Heart right ventricle (tissue), 16 donors: ENCODE results near the gene ZNF385A. TPM values are rescaled to one million over a fixed set of nuclear protein-coding genes. Genes with fewer than 3 reads are reported as not detected.

Source experiments
- ATAC-seq, 8 donors: fragments of 200-7000 bp; cut with Tn5 transposase; one replicate each; pipeline ENCODE4 v1.9.1; 2020; ENCODE audit warnings: mild to moderate bottlenecking in 8 of 8, moderate library complexity in 8 of 8, moderate number of reproducible peaks in 1 of 8
- DNase-seq, 2 donors: peaks; one replicate each; pipeline ENCODE4 v3.0.0-alpha.2; 2020
- H3K27ac ChIP-seq, 10 donors: fragments of 200-600 bp; sonication (generic) in 2 of 10; one replicate each; pipeline versions ENCODE4 v1.5.0 to v1.8.0; 2020 to 2022; ENCODE audit warnings: mild to moderate bottlenecking in 3 of 10
- H3K27me3 ChIP-seq, 7 donors: fragments of 200-600 bp; one replicate each; pipeline ENCODE4 v1.8.0; 2021 to 2022; ENCODE audit warnings: mild to moderate bottlenecking in 2 of 7
- H3K36me3 ChIP-seq, 9 donors: fragments of 200-600 bp; sonication (generic) in 1 of 9; one replicate each; pipeline versions ENCODE4 v1.5.0 to v1.8.0; 2020 to 2022; ENCODE audit warnings: mild to moderate bottlenecking in 2 of 9
- H3K4me1 ChIP-seq, 9 donors: fragments of 200-600 bp; sonication (generic) in 1 of 9; one replicate each; pipeline versions ENCODE4 v1.5.0 to v1.8.0; 2020 to 2022; ENCODE audit warnings: mild to moderate bottlenecking in 4 of 9
- H3K4me3 ChIP-seq, 10 donors: fragments of 200-600 bp; sonication (generic) in 2 of 10; one replicate each; pipeline versions ENCODE4 v1.5.0 to v1.8.0; 2020 to 2022; ENCODE audit warnings: mild to moderate bottlenecking in 7 of 10, moderate library complexity in 2 of 10
- H3K9me3 ChIP-seq, 11 donors: fragments of 200-600 bp in 10 of 11; sonication (generic) in 2 of 11; one replicate each; pipeline versions ENCODE4 v1.5.0 to v1.8.0; 2013 to 2022; ENCODE audit warnings: mild to moderate bottlenecking in 2 of 11, control low read depth in 1 of 11, moderate library complexity in 1 of 11
- CTCF ChIP-seq, 9 donors: fragments of 200-600 bp; sonication (generic) in 2 of 9; IDR thresholded peaks; one replicate each; pipeline versions ENCODE4 v1.5.0 to v1.8.0; 2021 to 2022; ENCODE audit warnings: antibody characterized with exemption in 9 of 9, mild to moderate bottlenecking in 5 of 9, moderate library complexity in 1 of 9
- WGBS, 2 donors: extraction: QIAGEN DNeasy Blood & Tissue Kit; methylation state at CpG; one replicate each; pipeline ENCODE4 v1.1.7; 2013; ENCODE audit warnings: inconsistent platforms in 1 of 2; 5-methylcytosine and 5-hydroxymethylcytosine counted together
- intact Hi-C, 10 donors: fragments of 100-400 bp; cut with DNase I; formaldehyde crosslinking; loops; one replicate each; pipeline versions ENCODE4 v1.11.1 to v1.14.2; 2022
- polyA plus RNA-seq, 2 donors: library from polyadenylated mRNA; stranded (reverse); fragments of 200-250 nt; gene quantifications; one replicate each; pipeline ENCODE4 v1.2.3, GENCODE V29; 2013
- total RNA-seq, 10 donors: library from RNA; stranded (reverse); fragmentation: NEBNext Ultra II Directional in 3 of 10; extraction: Animal tissue kit (Norgen Biotek cat#: 25700) in 3 of 10; gene quantifications; one replicate each; pipeline versions ENCODE4 v1.2.1 to v1.2.4, GENCODE V29; 2021 to 2023
- donor health status: Arrhythmogenic right ventricular cardiomyopathy.
- donor health status: ischemic (EF 13 %, LVEDD 7.1; RV severe dilation, severe dysfunction).
- donor health status: healthy with polysubstance abuse.
- donor health status: DM: no; HTN: yes; CAD: no.
- donor health status: DM: no; HTN: no; CAD: no.
- donor health status: ischemic (EF 25% LVEDD 6.9; RV normal size, moderate dysfunction).
- donor health status: ischemic (EF 25% LVEDD 5.7; RV mildly dilated, moderate dysfunction).
- donor health status: healthy.
- donor health status: DM: yes; HTN: yes; CAD: no.
- donor health status: Ischemic cardiomyopathy.
- donor health status: ischemic (EF 35%, LVEDD 5.7; RV mildly dilated, moderate dysfunction).
- donor health status: nonischemic (EF 11% LVEDD 7.7; RV severe dilation, severe dysfunction).
- donor health status: DM: yes; HTN: yes; CAD: no.
- donor health status: PGD.
- donor health status: ischemic (EF 29% LVEDD 5.4; RV normal size, mild dysfunction).
- donor health status: nonischemic (EF 23%, LVEDD 6.1; RV moderate dilation, normal function).

Gene ZNF385A
- total and polyA plus RNA-seq, 12 donors: 3.8 to 19.1 (median 5.8) TPM

DNA sequence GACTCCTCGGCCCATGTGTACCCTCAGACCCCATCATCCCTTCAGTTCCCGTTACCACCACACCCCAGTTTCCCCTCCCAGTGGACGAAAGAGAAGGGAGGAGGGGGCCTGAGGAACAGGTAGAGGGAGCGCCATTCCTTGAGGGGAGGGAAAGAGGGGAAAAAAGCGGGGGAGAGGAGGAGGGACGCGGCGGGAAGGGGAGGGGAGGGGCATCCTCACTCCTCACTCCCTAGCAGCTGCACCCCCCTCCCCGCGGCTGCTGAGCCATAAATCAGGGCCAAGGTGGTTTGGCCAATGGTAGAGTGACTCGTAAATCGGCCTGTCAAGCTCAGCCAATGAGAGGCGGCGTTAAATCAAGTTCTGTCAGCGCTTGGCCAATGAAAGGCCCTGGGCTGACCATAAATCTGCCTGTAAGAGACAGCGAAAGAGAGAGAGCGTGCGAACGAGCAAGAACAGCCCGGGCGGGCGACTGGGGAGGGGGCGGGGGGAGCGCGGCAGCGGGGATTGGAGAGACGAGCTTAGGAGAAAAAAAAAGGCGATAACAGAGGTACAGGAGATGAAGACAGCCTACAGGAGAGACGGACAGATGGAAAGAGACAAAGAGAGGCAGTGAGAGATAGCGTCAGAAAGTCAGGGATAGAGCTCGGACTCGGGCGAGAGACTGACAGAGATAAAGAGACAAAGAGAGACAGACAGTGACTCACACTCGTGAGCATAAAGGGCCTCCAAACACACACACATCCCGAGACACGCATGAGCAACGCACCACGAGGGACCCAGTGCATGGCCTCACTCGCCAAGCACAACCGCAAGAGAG is 25.4 kb downstream of the ZNF385A start:
- no peak for TF ChIP-seq CTCF (IDR thresholded peaks at IDR 0.05)
- WGBS, 2 donors: 1% methylated on average over 36 to 40 of the region's 40 CpGs
- DNase-seq: peak; percentile 90 to 98
- no peaks in the 10 kb centered on the region for H3K9me3 ChIP-seq
- intact Hi-C loops: loop anchor here in 3 of 10 donors (1.0 to 10.0 kb wide), 3 partner anchors 22 to 344 kb away; no protein-coding TSS in a partner anchor
- H3K4me3 ChIP-seq: peak overlapping the region; percentile 34 to 76 (median 64)
- peaks cover 4 to 44% (median 17%) of the 10 kb centered on the region in 9 donors for H3K4me1 ChIP-seq
- H3K27me3 ChIP-seq: no peaks in the 10 kb centered on the region
- peak; percentile 96 to 98 (median 97) for ATAC-seq
- H3K27ac ChIP-seq: peak overlapping the region; percentile 67 to 95 (median 88)
- H3K36me3 ChIP-seq: no peaks in the 10 kb centered on the region

- WGBS, 2 donors: 10 to 14% methylated on average over 15 of the region's 15 CpGs
- Histone ChIP-seq H3K4me1 (peaks cover 4 to 37% (median 17%) of the 10 kb centered on the region in 9 donors), H3K9me3 (no peaks in the 10 kb centered on the region), H3K4me3 (peak overlapping the region; percentile 34 to 76 (median 64)), H3K27ac (peak overlapping the region; percentile 38 to 95 (median 88)), H3K36me3 (no peaks in the 10 kb centered on the region), H3K27me3 (no peaks in the 10 kb centered on the region)
- no peak for DNase-seq
- TF ChIP-seq CTCF (IDR thresholded peaks at IDR 0.05): no peak
- intact Hi-C loops: loop anchor here in 2 of 10 donors (2.0 to 10.0 kb wide), 2 partner anchors 22 to 344 kb away; no protein-coding TSS in a partner anchor
- no peak for ATAC-seq
These were observed 26.2 kb downstream of the ZNF385A start for GRCh38 chr12:54358191-54358944.

- peak overlapping the region in 2 of 10 donors; percentile 92 to 95 for H3K27ac ChIP-seq
- TF ChIP-seq CTCF (IDR thresholded peaks at IDR 0.05): no peak
- ATAC-seq: no peak
- peak overlapping the region in 3 of 10 donors; percentile 62 to 76 (median 66) for H3K4me3 ChIP-seq
- no peak for DNase-seq
- H3K9me3 ChIP-seq: no peaks in the 10 kb centered on the region
- H3K4me1 ChIP-seq: peaks cover 4 to 44% (median 22%) of the 10 kb centered on the region in 9 donors
- no peaks in the 10 kb centered on the region for H3K27me3 ChIP-seq
- H3K36me3 ChIP-seq: no peaks in the 10 kb centered on the region
- intact Hi-C loops: loop anchor here in 2 of 10 donors (2.0 to 10.0 kb wide), 2 partner anchors 21 to 343 kb away; no protein-coding TSS in a partner anchor
- 55 to 57% methylated on average over 2 of the region's 2 CpGs for WGBS, 2 donors
These were observed 26.9 kb downstream of the ZNF385A start for GRCh38 chr12:54357506-54358190.

GRCh38 chr12:54356951-54357356 is 27.6 kb downstream of the ZNF385A start:
- no peaks in the 10 kb centered on the region for H3K27me3 ChIP-seq
- TF ChIP-seq CTCF (IDR thresholded peaks at IDR 0.05): no peak
- peaks cover 0 to 4% (median 0%) of the 10 kb centered on the region in 9 donors for H3K36me3 ChIP-seq
- WGBS, 2 donors: 89% methylated on average over 4 of the region's 4 CpGs
- no peak overlapping the region for H3K27ac ChIP-seq
- intact Hi-C loops: loop anchor here in 1 of 10 donors (10.0 kb wide), 1 partner anchor 342 kb away; no protein-coding TSS in a partner anchor
- peaks cover 4 to 51% (median 27%) of the 10 kb centered on the region in 9 donors for H3K4me1 ChIP-seq
- no peaks in the 10 kb centered on the region for H3K9me3 ChIP-seq
- no peak overlapping the region for H3K4me3 ChIP-seq
- ATAC-seq (no peak), DNase-seq (no peak)
